Stimulated activated CD4-positive, alpha-beta T cell treated with anti-CD3 and anti-CD28 coated beads, Interleukin-12 subunit alpha, Interleukin-12 subunit beta, amount 100 ng/mL, for 48 hours (primary cell): Measurements from ENCODE around the gene PHC2.
"Not testable (repeated sequence)": the region's sequence is repeated elsewhere in the genome, so short reads cannot be mapped to it uniquely, and the experiment has no call there.

Experiments
- DNase-seq, 3 donors: peaks; one replicate each; pipeline ENCODE4 v3.0.0-alpha.2; 2020; ENCODE audit warnings: low read depth in 2 of 3, low spot score in 1 of 3

PHC2 gene

DNA sequence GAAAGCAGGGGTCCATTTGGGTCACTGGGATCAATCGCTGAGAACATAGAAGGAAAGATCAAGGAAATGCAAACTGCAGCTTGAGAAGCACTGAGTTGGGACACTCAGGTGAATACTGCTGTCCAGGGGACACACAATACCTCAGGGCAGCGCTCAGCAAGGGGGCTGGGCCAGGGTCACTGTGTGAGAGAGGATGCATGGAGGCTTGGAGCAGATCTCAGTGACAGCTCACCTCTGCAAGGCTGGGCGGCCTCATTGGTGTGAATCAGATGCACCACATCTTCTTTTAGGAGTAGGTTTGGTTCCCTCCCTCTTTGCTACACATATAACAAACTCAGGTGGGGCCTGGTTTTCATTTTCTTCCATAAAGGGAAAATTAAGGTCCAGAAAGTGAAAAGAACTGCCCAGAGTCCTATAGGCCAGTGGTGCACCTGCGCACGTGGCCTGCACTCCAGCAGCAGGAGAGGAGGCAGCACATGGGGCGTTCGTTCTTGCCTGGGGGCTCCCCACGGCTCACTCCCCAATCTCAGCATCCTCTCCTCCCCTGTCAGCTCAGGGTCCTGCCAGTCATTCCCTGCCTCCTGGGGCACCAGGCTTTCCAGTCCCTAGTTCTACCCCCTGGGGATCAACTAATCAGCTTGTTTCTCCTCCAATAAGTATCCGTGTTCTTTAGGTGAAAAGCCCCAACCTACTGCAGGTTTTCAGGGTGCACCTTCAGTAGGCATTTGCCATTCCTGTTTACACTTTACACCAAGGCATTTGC lies 111.5 kb downstream of the PHC2 start:
- no peak for DNase-seq

DNA sequence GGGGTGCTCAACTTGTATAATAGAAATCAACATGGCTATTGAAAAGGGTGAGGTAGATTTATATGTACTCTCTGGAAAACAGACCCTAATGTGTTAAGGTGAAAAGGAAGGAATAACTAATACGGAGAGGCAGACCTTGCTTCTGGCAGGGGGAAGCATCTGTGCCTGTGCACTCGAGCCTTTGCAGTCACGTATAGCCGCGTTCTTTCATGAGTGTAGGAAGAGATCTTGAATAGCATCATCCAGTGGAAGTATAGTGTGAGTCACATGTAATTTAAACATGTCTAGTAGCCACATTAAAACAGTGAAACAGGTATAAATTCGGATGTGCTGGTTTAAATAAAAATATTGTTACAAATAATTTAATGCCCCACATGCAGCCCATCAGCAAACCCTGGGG lies 112.9 kb downstream of the PHC2 start:
- no peak for DNase-seq

DNA sequence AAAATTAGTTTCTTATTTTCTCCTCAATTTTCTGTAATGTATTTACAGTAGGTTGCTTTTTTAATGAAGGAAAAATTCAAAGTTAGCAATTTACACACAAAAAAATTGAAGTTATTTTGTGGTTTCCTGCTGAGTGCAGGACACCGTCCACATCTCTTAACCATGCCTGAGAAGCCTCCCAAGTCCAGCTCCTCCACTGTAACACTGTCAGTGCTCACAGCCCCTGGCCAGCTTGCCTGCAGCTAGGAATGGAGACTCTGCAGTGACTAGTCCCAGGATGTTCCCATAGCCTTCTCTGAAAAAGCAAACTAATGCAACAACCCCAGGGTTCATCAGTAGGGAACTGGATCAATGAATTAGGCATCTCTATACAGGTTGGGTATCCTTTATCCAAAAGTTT lies 113.5 kb downstream of the PHC2 start:
- DNase-seq = no peak

- no peak for DNase-seq
Observed at GRCh38 chr1:33316601-33317000, 114.3 kb downstream of the PHC2 start.

- DNase-seq = no peak
Observed at GRCh38 chr1:33314416-33314815, 116.5 kb downstream of the PHC2 start.

DNA sequence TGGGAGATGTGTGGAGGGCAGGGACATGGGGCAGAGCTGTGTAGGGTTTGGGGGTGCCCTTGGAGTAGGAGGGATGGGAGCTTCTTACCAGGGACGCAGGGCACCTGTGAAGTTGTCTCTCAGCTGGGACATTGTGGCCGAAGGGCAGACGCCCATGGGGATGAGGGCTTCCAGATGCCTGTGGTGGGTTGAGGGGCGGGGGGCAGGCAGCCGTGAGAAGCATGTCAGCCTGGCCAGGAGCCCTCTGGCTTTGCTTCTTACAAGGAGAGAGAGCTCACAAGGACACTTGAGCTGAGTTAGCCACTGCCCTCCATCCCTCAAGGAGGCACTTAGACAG lies 118.5 kb downstream of the PHC2 start:
- no peak for DNase-seq

DNA sequence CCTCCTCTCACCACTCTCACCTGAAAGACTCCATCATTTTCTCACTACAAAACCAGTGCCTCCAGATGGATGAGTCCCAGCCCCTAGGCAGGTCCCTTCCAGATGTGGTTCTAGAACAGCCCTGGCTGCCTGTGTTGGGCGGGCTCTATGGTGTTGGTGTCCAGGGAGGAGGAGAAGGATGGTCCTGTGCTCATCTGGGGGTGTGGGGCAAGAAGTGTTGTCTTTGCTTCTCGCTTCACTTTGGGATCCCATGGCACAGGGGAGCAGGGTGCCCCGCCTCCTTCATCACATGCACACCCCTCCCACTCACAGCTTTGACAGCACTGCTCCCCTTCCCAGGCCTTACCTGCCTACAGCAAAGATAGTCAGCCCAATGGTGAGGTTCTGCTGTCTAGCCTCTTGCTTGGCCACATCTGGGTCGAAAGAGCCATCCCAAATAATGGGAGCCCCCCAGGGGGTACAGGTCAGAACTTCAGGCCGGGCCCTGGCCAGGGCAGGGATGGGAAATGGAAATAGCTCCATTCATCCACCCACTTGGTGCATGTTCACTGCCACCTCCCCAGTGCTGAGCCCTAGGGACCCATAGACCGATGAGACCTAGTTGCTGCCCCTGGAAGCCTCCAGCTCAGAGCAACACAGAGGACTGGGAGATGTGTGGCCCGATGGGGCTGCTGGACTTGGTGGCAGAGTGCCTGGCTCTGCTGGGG lies 119.0 kb downstream of the PHC2 start:
- no peak for DNase-seq

GRCh38 chr1:33310702-33311101 lies 120.2 kb downstream of the PHC2 start:
- DNase-seq = no peak

DNA sequence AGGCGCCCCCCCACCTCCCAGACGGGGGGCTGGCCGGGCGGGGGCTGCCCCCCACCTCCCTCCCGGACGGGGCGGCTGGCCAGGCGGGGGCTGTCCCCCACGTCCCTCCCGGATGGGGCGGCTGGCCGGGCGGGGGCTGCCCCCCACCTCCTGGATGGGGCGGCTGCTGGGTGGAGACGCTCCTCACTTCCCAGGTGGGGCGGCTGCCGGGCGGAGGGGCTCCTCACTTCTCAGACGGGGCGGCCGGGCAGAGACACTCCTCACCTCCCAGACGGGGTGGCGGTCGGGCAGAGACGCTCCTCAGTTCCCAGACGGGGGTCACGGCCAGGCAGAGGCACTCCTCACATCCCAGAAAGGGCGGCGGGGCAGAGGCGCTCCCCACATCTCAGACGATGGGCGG lies 121.5 kb downstream of the PHC2 start:
- DNase-seq = not testable (repeated sequence)

- DNase-seq = no peak
Observed at GRCh38 chr1:33307494-33307864, 123.4 kb downstream of the PHC2 start.

- no peak for DNase-seq
Observed at GRCh38 chr1:33306653-33307493, 124.0 kb downstream of the PHC2 start.

DNA sequence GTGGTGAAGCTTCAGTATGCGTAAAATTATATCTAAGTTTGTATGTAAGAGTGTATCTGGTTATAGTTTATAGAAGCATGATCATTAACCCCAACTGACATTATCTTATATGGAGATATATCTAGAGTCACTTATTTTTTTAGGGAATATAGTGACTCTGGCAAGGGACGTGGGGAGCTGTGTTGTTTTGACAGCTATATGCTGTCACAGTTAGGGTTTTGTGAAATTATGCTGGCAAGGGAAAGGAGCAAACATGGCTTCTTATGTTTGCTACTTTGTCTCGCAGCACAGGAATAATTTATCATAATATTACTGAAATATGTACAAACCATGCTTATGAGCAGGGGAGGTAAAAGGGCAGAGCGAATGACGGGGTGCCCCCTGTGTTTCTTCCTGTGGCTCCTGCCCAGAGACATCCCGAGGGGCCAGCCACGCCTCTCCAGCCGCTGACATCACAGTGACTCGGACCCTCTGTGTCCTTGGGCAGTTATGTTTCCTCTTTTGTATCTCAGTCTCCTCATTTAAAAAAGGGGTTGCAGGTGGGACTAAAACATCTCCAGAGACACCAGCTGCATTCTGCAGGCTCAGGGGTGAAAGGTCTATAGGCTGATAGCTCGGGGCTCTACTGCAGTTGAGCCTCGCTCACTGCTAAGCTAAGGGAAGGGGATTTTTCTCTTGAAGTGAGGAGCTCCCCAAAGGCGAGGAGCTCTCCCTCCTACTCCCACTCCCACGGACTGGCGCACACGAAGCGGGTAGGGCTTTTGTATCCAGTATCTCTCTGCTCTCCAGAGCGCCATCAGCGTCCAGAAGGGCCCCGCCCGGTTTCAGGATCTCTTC lies 124.9 kb downstream of the PHC2 start:
- no peak for DNase-seq

DNA sequence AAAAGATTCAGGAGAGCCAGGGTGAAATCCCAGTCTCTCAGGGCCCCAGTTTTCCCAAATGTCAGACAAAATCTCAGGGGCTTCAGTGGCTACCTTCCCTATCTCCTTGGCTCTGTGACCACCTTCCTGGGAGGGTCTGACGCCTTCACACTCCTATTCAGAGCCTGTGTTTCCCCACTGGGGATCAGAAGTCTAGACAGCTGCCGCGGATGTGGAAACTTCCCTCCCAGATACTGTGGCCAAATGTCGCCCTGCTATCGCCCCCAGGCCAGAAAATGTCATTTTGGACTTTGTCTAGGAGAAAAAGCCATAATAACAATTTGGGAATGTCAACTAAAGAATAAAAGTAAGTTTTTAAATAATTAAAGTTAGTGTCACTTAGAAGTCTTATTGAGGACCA lies 125.9 kb downstream of the PHC2 start:
- no peak for DNase-seq

GRCh38 chr1:33302325-33302724 lies 128.6 kb downstream of the PHC2 start:
- DNase-seq = peak in 1 of 3 donors; percentile 15

DNA sequence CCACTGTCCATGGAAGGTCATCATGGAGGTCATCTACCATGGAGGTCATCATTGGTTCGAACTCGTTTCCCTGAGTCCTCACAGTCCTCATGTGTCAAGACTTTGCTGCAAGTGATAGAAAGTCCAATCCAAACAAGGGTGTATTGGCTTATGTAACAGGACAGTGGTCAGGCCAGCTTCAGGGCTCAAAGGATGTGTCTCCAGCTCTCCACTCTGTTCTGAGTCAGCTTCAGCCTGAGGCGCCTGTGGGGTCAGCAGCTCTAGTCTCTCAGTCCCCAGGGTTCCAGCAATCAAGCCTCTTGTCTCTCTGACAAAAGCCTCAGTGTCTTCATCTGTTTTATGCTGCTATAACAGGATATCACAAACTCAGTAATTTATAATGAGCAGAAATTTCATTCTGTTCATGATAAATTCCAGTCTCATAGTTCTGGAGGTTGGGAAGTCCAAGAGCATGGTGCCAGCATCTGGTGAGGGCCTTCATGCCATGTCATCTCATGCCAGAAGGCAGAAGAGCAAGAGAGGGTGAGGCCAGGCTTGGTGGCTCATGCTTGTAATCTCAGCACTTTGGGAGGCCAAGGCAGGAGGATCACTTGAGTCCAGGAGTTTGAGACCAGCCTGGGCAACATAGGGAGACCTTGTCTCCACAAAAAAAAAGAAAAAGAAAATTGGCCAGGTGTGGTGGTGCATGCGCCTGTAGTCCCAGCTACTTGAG lies 129.5 kb downstream of the PHC2 start:
- DNase-seq = no peak

GRCh38 chr1:33300673-33301072 lies 130.2 kb downstream of the PHC2 start:
- no peak for DNase-seq

DNA sequence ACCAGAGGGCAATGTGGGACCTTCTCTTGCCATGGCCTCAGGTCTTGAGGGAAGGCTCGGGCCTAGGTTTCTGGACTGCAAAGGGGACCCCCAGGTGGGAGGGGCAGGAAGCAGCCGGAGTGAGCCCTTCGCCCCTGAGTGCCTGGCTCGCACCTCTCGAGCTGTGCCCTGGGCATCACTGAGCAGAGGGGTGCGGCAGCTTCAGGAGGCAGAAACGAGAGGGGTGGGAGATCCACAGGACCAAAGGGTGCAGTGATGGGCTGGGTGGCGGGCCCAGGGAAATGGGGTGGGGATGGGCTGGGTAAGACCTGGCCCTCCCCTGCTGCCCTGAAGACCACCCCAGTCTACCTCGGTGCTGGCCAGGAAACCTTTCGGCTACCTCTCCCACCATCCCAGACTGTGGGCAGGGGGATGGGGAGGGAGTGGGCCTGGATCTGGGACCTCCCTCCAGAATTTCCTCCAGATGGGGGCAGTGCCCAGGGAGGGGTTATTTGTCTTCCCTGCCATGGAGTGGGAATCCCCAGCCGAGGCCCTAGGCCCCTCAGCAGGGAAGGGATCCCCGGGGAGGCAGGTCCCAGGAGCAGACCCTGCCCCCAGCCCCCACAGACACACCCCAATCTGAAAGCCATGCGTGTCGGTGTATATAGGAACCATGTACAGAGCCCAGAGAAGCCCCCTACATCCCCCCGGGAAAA lies 131.3 kb downstream of the PHC2 start:
- DNase-seq = no peak

GRCh38 chr1:33298623-33299277 lies 132.1 kb downstream of the PHC2 start:
- DNase-seq = peak; percentile 25 to 56 (median 50)

DNA sequence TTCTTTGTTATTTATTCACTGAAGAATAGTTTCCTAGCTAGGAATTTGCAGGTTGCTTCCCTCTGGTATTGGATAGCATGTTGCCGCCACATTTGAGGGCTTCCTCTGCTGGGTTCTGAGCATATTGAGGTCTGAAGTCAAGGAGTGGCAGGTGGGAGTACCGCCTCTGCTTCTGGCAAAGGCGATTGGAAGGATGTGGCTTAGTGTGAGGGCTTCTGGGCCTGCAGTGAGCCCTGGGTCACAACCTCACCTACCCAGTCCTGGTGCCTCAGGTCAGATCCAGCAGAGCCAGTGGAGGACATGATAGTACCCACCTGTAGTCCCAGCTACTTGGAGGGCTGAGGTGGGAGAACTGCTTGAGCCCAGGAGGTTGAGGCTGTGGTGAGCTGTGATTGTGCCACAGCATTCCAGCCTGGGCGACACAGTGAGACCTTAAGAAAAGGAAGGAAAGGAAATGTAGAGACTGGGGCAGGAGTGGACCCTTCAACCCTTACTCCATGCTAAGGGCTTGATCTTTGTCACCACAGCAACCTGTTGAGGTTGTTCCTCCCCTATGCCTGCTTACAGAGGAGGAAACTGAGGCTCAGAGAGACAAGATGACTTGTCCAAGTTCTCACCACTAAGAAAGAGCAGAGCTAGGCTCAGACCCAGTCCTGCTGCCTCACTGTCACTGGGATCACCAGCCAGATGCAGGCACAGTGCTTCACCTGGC lies 132.8 kb downstream of the PHC2 start:
- DNase-seq = no peak
